Activated T-helper 9 cell treated with anti-CD3 and anti-CD28 coated beads, Interleukin-2, amount 50 U/mL, for 16 hours (primary cell): ENCODE measurements around the gene EPB41L5.
"Not testable (repeated sequence)": the region's sequence is repeated elsewhere in the genome, so short reads cannot be mapped to it uniquely, and the experiment has no call there.

Source experiments
- DNase-seq: peaks from one replicate; pipeline ENCODE4 v3.0.0-alpha.2; 2020; ENCODE audit warnings: low read depth

EPB41L5 gene

GRCh38 chr2:120199817-120200459 is 187.1 kb downstream of the EPB41L5 start:
- not testable (repeated sequence) for DNase-seq

GRCh38 chr2:120203251-120204021 is 190.6 kb downstream of the EPB41L5 start:
- no peak for DNase-seq

- no peak for DNase-seq
These were observed 191.1 kb downstream of the EPB41L5 start for GRCh38 chr2:120204022-120204405.

- DNase-seq: no peak
These were observed 191.5 kb downstream of the EPB41L5 start for GRCh38 chr2:120204417-120204816.

- no peak for DNase-seq
These were observed 192.2 kb downstream of the EPB41L5 start for GRCh38 chr2:120204945-120205670.

GRCh38 chr2:120206022-120206581 is 193.2 kb downstream of the EPB41L5 start:
- DNase-seq: no peak

GRCh38 chr2:120208381-120209353 is 195.8 kb downstream of the EPB41L5 start:
- DNase-seq: no peak

GRCh38 chr2:120209427-120210269 is 196.8 kb downstream of the EPB41L5 start:
- no peak for DNase-seq

- no peak for DNase-seq
These were observed 197.4 kb downstream of the EPB41L5 start for GRCh38 chr2:120210270-120210693.

GRCh38 chr2:120218181-120218580 is 205.3 kb downstream of the EPB41L5 start:
- DNase-seq: no peak

GRCh38 chr2:120219291-120219690 is 206.4 kb downstream of the EPB41L5 start:
- DNase-seq: no peak

- no peak for DNase-seq
These were observed 206.9 kb downstream of the EPB41L5 start for GRCh38 chr2:120219766-120220165.

GRCh38 chr2:120220756-120221155 is 207.9 kb downstream of the EPB41L5 start:
- DNase-seq: no peak

- DNase-seq: no peak
These were observed 208.7 kb downstream of the EPB41L5 start for GRCh38 chr2:120221616-120222015.

- no peak for DNase-seq
These were observed 209.5 kb downstream of the EPB41L5 start for GRCh38 chr2:120222186-120223033.

GRCh38 chr2:120223034-120223912 is 210.4 kb downstream of the EPB41L5 start, which contains the start of gene TMEM185B:
TMEM185B (minus strand) TSS chr2:120223400; CDS start chr2:120222976, 424 bp downstream.
- DNase-seq: peak; percentile 85

GRCh38 chr2:120224256-120224655 is 211.4 kb downstream of the EPB41L5 start:
- no peak for DNase-seq
